Measurements from ENCODE around the gene CCM2.

CCM2 gene

GRCh38 chr7:45032421-45032820 lies 32.4 kb downstream of the CCM2 start:
- TF ChIP-seq TAF1 (IDR thresholded peaks at IDR 0.05; ENCODE audit: borderline replicate concordance, insufficient read depth, low read length) (no peak), SIN3A (IDR thresholded peaks at IDR 0.05; ENCODE audit: borderline replicate concordance, insufficient read depth, low read length) (no peak), REST (IDR thresholded peaks at IDR 0.05; ENCODE audit: insufficient read depth in 1 of 2, low read depth in 2 of 2, low read length in 2 of 2) (no peak), POLR2AphosphoS5 (IDR thresholded peaks at IDR 0.05; ENCODE audit: low read depth, low read length) (no peak), FOXP2 (optimal IDR thresholded peaks at IDR 0.05; ENCODE audit: borderline replicate concordance, extremely low read depth, extremely low read length, insufficient read depth) (no peak)

- no peak for TF ChIP-seq REST (IDR thresholded peaks at IDR 0.05; ENCODE audit: insufficient read depth in 1 of 2, low read depth in 2 of 2, low read length in 2 of 2)
- TF ChIP-seq POLR2AphosphoS5 (IDR thresholded peaks at IDR 0.05; ENCODE audit: low read depth, low read length), result no peak
- TF ChIP-seq TAF1 (IDR thresholded peaks at IDR 0.05; ENCODE audit: borderline replicate concordance, insufficient read depth, low read length), result no peak
- TF ChIP-seq FOXP2 (optimal IDR thresholded peaks at IDR 0.05; ENCODE audit: borderline replicate concordance, extremely low read depth, extremely low read length, insufficient read depth), result no peak
- TF ChIP-seq SIN3A (IDR thresholded peaks at IDR 0.05; ENCODE audit: borderline replicate concordance, insufficient read depth, low read length), result no peak
Observed at GRCh38 chr7:45033261-45033930, 33.4 kb downstream of the CCM2 start.

- TF ChIP-seq FOXP2 (optimal IDR thresholded peaks at IDR 0.05; ENCODE audit: borderline replicate concordance, extremely low read depth, extremely low read length, insufficient read depth), result no peak
- TF ChIP-seq REST (IDR thresholded peaks at IDR 0.05; ENCODE audit: insufficient read depth in 1 of 2, low read depth in 2 of 2, low read length in 2 of 2), result no peak
- TF ChIP-seq SIN3A (IDR thresholded peaks at IDR 0.05; ENCODE audit: borderline replicate concordance, insufficient read depth, low read length), result no peak
Observed at GRCh38 chr7:45033931-45034290, 33.9 kb downstream of the CCM2 start.

GRCh38 chr7:45035371-45035770 lies 35.4 kb downstream of the CCM2 start:
- no peak for TF ChIP-seq TAF1 (IDR thresholded peaks at IDR 0.05; ENCODE audit: borderline replicate concordance, insufficient read depth, low read length)
- TF ChIP-seq REST (IDR thresholded peaks at IDR 0.05; ENCODE audit: insufficient read depth in 1 of 2, low read depth in 2 of 2, low read length in 2 of 2), result no peak
- TF ChIP-seq POLR2AphosphoS5 (IDR thresholded peaks at IDR 0.05; ENCODE audit: low read depth, low read length), result no peak
- TF ChIP-seq SIN3A (IDR thresholded peaks at IDR 0.05; ENCODE audit: borderline replicate concordance, insufficient read depth, low read length), result no peak
- no peak for TF ChIP-seq FOXP2 (optimal IDR thresholded peaks at IDR 0.05; ENCODE audit: borderline replicate concordance, extremely low read depth, extremely low read length, insufficient read depth)

- TF ChIP-seq REST (IDR thresholded peaks at IDR 0.05; ENCODE audit: insufficient read depth in 1 of 2, low read depth in 2 of 2, low read length in 2 of 2) (no peak), POLR2AphosphoS5 (IDR thresholded peaks at IDR 0.05; ENCODE audit: low read depth, low read length) (no peak), SIN3A (IDR thresholded peaks at IDR 0.05; ENCODE audit: borderline replicate concordance, insufficient read depth, low read length) (no peak), TAF1 (IDR thresholded peaks at IDR 0.05; ENCODE audit: borderline replicate concordance, insufficient read depth, low read length) (no peak), FOXP2 (optimal IDR thresholded peaks at IDR 0.05; ENCODE audit: borderline replicate concordance, extremely low read depth, extremely low read length, insufficient read depth) (no peak)
Observed at GRCh38 chr7:45035893-45036292, 35.9 kb downstream of the CCM2 start.

Data from PFSK-1 (cell line).